NCI-H1105 treated with DMSO at 0.1 percent for 48 hours (cell line): ENCODE results near the gene METRN.

Source experiments
- DNase-seq: peaks from one replicate; lab custom pipeline; 2025; lab: John Stamatoyannopoulos, UW

Gene METRN

GRCh38 chr16:677316-678190 is 37.4 kb upstream of the METRN start:
- DNase-seq = peak; percentile 81

DNA sequence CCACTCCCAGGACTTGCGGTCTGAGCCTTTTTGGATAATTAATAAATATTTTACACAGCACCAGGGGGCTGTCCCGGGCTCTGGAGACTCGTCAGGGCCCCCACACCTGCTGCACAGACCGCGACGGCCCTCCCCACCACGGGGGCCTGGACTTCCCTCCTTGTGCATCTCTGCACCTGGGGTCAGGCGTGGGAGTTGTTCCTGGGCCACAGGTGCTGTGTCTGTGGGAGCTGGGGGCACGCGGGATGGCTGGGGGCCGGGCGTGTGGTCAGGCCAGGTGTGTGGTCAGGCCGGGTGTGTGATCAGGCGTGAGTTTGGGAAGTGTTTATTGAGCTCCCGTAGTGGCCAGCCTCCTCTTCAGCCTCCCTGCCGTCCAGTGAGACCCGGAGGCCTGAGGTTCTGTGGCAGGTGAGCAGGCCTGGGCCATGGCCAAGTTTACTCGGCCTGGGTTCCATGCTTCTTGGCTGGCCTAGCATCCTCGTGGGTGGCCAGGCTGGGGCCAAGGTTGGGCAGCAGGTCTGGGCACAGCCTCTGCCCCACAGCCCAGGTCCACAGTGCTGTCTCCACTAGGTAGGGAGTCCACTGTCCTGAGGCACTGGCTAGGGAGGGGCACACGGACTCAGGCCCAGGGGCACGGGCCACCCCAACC is 36.6 kb upstream of the METRN start:
- no peak for DNase-seq

- no peak for DNase-seq
These were observed 35.8 kb upstream of the METRN start for GRCh38 chr16:678858-679813.

GRCh38 chr16:679814-680624 is 34.9 kb upstream of the METRN start, which contains the start of gene STUB1:
TSS of gene STUB1 (plus strand) at chr16:680410. CDS start at chr16:680526, 116 bp downstream.
- peak; percentile 26 for DNase-seq

DNA sequence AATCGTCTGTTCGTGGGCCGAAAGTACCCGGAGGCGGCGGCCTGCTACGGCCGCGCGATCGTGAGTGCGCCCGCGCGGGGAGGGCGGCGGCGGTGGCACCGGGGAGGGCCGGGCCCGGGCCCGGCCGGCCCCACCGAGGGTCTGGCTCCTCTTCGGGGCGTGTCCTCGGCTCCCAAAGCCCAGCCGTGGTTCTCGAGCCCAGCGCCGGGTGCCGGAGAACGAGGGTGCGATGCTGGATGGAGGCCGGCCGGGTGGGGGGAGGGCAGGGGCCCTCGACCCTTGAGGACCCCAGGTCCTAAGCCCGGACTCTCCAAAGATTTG is 34.3 kb upstream of the METRN start:
- DNase-seq = no peak

DNA sequence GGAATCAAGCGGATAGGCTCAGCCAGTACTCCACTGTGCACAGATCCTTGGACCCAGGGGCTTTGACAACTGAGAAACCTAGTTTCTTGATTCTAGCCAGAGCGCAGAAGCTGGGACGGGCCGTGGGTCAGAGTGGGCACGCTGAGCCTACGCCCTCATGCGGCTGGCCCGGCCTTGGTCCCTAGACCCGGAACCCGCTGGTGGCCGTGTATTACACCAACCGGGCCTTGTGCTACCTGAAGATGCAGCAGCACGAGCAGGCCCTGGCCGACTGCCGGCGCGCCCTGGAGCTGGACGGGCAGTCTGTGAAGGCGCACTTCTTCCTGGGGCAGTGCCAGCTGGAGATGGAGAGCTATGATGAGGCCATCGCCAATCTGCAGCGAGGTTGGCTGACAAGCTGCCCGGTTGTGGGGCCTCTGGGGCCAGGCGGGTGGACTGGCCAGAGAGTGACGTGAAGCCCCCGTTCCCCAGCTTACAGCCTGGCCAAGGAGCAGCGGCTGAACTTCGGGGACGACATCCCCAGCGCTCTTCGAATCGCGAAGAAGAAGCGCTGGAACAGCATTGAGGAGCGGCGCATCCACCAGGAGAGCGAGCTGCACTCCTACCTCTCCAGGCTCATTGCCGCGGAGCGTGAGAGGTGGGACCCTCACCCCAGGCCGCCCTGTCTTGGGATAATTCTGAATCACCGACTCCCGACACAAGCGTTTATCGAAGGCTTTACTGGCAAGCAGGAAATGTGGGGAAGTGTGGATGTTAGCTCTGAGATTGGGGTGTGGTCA is 33.8 kb upstream of the METRN start:
- DNase-seq = no peak

- no peak for DNase-seq
These were observed 33.0 kb upstream of the METRN start for GRCh38 chr16:681746-682427.

GRCh38 chr16:682493-683395 is 32.2 kb upstream of the METRN start:
- no peak for DNase-seq

GRCh38 chr16:683396-684070 is 31.4 kb upstream of the METRN start:
- DNase-seq = no peak

DNA sequence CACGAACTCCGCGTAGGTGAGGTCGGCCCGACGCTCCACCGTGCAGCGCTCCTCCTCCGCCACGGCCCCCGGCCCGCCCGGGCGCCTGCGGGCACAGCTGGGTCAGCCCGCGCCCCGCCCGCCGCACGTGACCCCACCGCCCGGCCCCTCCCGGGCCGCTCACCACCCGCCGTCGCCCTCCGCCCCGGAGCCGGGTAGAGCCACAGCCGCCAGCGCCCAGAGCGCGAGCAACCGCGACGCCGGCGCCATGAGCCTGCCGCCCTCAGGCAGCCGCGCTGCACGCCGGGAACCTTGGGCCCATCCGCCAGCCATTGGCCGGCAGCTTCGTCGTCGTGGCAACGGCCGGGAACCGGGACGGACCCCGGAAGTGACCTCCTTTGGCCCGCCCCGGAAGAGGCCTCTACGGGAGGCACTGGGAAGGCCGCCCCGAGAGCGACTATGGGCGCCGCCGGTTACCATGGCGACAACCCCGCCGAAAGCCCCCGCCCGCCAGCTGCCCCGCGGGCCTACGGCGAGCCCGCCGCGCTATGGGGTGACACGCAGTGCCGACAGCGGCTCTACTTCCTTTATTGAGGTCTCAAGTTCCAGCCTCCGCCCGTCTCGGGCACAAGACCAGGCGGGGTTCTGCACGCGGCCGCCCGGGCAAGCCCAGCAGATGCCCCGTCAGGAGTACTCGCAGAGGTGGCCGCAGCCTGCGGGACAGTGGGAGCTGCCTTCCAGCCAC is 30.7 kb upstream of the METRN start, which contains the start of gene JMJD8:
JMJD8 (minus strand) TSS at position 264 of the 724 bp plus-strand sequence; CDS start at position 249, 15 bp downstream.
- DNase-seq = peak; percentile 83

- peak; percentile 63 for DNase-seq
These were observed 29.8 kb upstream of the METRN start for GRCh38 chr16:684961-685696.

GRCh38 chr16:685967-686366 is 29.0 kb upstream of the METRN start:
- no peak for DNase-seq

GRCh38 chr16:686459-687260 is 28.3 kb upstream of the METRN start:
- no peak for DNase-seq

GRCh38 chr16:687499-687898 is 27.4 kb upstream of the METRN start:
- no peak for DNase-seq

DNA sequence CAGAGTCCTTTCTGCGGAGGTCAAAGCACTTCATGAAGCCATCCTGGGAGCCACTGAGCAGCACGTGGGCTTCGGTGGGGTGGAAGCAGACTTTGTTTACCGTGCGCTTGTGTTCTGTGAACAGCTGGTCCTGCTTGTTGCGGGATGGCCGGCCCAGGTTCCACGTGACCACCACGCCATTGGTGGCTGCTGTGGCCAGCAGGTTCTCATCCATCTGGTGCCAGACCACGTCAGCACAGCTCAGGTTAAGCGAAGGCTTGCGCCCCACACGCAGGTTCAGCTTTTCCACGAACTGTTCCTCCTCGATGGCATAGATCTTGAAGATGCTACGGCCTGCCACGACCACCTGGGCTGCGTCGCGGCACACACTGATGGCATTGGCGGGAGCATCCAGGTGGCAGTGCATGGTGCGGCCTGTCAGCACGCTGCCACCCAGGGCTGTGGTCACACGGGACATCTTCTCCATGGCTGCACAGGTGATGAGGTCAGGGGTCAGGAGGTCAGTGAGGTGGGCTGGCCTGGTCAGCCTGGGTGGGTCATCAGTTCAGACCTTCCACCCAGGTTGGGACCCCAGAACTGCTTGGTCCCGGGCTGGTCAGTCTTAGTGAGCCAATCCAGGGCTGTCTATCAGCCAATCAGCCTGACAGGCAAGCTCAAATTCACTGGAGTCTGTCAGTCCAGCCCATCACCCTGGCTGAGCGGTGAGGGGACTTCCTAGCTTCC is 25.6 kb upstream of the METRN start:
- DNase-seq = no peak
